Mucosa of descending colon (tissue), 3 donors: ENCODE results near the gene GOLM1. TPM values are rescaled to one million over a fixed set of nuclear protein-coding genes. Genes with fewer than 3 reads are reported as not detected.
A peak's percentile ranks its signal among the peaks of the same experiment; 100 is the strongest.

Experiments
- ATAC-seq: fragments of 200-7000 bp; cut with Tn5 transposase; one replicate; pipeline ENCODE4 v1.9.1; 2020; ENCODE audit warnings: mild to moderate bottlenecking, moderate library complexity
- DNase-seq, 3 donors: peaks; one replicate each; pipeline ENCODE4 v3.0.0-alpha.2; 2020
- H3K36me3 ChIP-seq: fragments of 200-600 bp; one replicate; pipeline ENCODE4 v1.8.0; 2021; ENCODE audit warnings: low read depth, mild to moderate bottlenecking
- H3K4me1 ChIP-seq: fragments of 200-600 bp; one replicate; pipeline ENCODE4 v1.8.0; 2021; ENCODE audit warnings: low read depth, mild to moderate bottlenecking
- H3K4me3 ChIP-seq: fragments of 200-600 bp; one replicate; pipeline ENCODE4 v1.8.0; 2021; ENCODE audit warnings: mild to moderate bottlenecking
- H3K9me3 ChIP-seq: fragments of 200-600 bp; one replicate; pipeline ENCODE4 v1.8.0; 2021; ENCODE audit warnings: mild to moderate bottlenecking
- intact Hi-C, 2 donors: fragments of 100-400 bp; cut with DNase I in 1 of 2; cut with micrococcal nuclease in 1 of 2; formaldehyde crosslinking; loops; one replicate each; pipeline versions ENCODE4 v1.11.0 to v1.11.1; 2022; cut with DNase I, micrococcal nuclease
- total RNA-seq, 3 donors: library from RNA; stranded (reverse); fragmentation: NEBNext Ultra II Directional in 2 of 3; extraction: Animal tissue kit (Norgen Biotek cat#: 25700) in 2 of 3; gene quantifications; one replicate each; pipeline versions ENCODE4 v1.2.1 to v1.2.4, GENCODE V29; 2021 to 2023
- TF ChIP-seq, protein P1 (sequence below): fragments of 200-600 bp; IDR thresholded peaks from one replicate; pipeline ENCODE4 v1.8.0; 2022; ENCODE audit warnings: antibody characterized with exemption, mild to moderate bottlenecking
- donor health status: DM: no; HTN: no; CAD: no; lungs with moderate emphysema.
- donor health status: DM: no; HTN: no; CAD: no.
- donor health status: DM: no; HTN: yes; CAD: no.

Gene GOLM1
- total RNA-seq, 3 donors from 2014 or later, result 172 to 414 (median 333) TPM

DNA sequence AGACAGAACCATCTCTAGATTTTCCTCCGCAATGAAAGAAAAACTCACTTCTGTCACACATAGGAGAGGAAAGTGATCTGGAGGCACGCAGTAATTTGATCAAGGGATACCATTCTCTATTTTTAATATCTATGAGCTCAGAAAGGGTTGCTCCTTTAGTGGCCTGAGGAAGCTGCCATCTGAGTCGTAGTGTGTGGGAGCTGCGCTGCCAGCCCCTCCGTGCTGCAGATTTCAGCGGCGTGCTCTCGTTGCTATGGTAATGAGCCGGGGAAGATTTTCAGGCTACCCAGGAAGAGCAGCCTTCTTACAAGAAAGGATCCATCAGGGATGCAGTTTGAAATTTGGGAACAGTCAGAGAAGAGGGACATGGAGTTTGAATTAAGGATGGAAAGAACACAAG, 17.1 kb upstream of the GOLM1 start:
- Histone ChIP-seq H3K4me1 (no peaks in the 10 kb centered on the region), H3K9me3 (no peaks in the 10 kb centered on the region), H3K36me3 (no peaks in the 10 kb centered on the region), H3K4me3 (no peak overlapping the region)
- ATAC-seq (no peak), DNase-seq (no peak)
- intact Hi-C loops, result no loop called here
- TF ChIP-seq, protein P1, sequence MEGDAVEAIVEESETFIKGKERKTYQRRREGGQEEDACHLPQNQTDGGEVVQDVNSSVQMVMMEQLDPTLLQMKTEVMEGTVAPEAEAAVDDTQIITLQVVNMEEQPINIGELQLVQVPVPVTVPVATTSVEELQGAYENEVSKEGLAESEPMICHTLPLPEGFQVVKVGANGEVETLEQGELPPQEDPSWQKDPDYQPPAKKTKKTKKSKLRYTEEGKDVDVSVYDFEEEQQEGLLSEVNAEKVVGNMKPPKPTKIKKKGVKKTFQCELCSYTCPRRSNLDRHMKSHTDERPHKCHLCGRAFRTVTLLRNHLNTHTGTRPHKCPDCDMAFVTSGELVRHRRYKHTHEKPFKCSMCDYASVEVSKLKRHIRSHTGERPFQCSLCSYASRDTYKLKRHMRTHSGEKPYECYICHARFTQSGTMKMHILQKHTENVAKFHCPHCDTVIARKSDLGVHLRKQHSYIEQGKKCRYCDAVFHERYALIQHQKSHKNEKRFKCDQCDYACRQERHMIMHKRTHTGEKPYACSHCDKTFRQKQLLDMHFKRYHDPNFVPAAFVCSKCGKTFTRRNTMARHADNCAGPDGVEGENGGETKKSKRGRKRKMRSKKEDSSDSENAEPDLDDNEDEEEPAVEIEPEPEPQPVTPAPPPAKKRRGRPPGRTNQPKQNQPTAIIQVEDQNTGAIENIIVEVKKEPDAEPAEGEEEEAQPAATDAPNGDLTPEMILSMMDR, result no peak

DNA sequence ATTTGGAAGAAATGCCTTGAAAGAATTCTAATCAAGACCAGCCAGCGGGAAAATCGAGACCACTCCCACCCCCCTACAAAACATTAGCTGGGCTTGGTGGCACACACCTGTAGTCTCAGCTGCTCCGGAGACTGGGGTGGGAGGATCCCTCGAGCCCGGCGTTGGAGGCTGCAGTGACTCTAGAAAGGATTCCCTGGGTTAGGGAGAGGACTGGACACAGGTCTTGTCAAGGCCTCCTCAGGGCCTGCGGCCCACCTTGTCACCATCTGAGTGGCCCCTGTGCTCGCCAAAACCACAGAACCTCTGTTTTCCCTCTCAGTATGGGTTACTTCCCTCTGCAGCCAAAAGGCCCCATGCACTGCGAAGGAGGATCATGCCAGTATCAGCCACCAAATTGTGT, 16.5 kb upstream of the GOLM1 start:
- Histone ChIP-seq H3K36me3 (no peaks in the 10 kb centered on the region), H3K9me3 (no peaks in the 10 kb centered on the region), H3K4me1 (no peaks in the 10 kb centered on the region), H3K4me3 (no peak overlapping the region)
- ATAC-seq, result no peak
- intact Hi-C loops, result no loop called here
- DNase-seq, result no peak
- TF ChIP-seq, protein P1, result no peak

DNA sequence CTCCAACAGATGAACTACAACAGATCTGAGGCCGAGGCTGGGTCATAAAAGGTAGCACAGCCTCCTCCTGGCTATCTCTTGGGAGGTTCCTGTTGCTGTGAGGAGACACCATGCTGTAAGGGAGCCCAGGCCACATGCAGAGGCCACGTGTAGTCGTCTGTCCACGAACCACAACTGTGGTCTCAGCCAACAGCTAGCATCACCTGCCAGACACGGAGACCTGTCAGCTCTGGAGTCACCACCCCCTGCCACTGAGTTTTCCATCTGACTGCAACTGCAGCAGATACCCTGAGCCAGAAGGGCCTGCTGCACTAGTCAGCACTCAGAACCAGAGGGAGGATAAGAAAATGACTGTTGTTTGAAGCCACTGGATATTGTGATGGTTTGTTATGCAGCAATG, 12.7 kb upstream of the GOLM1 start:
- Histone ChIP-seq H3K36me3 (no peaks in the 10 kb centered on the region), H3K4me3 (no peak overlapping the region), H3K9me3 (no peaks in the 10 kb centered on the region), H3K4me1 (no peaks in the 10 kb centered on the region)
- ATAC-seq (no peak), DNase-seq (no peak)
- intact Hi-C loops, result no loop called here
- TF ChIP-seq, protein P1, result no peak

DNA sequence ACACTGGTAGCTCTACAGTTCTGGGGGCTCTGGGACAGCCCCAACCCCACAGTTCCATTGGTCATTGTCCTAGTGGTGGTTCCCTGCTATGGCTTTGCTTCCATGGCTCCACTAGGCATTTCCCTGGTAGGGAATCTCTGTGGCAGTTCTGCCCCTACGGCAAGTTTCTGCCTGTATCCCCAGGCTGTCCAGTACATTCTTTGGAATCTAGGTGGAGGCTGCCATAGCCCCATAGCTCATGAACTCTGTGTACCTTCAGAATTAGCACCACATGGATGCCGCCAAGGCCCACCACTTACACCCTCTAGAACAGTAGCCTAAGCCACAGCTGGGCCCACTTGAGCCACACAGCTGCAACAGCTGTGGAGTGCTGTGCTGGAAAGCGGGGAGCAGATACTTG, 3.3 kb upstream of the GOLM1 start:
- Histone ChIP-seq H3K36me3 (no peaks in the 10 kb centered on the region), H3K4me1 (no peaks in the 10 kb centered on the region), H3K9me3 (no peaks in the 10 kb centered on the region), H3K4me3 (no peak overlapping the region)
- ATAC-seq (no peak), DNase-seq (no peak)
- TF ChIP-seq, protein P1, result no peak
- intact Hi-C loops, result no loop called here

DNA sequence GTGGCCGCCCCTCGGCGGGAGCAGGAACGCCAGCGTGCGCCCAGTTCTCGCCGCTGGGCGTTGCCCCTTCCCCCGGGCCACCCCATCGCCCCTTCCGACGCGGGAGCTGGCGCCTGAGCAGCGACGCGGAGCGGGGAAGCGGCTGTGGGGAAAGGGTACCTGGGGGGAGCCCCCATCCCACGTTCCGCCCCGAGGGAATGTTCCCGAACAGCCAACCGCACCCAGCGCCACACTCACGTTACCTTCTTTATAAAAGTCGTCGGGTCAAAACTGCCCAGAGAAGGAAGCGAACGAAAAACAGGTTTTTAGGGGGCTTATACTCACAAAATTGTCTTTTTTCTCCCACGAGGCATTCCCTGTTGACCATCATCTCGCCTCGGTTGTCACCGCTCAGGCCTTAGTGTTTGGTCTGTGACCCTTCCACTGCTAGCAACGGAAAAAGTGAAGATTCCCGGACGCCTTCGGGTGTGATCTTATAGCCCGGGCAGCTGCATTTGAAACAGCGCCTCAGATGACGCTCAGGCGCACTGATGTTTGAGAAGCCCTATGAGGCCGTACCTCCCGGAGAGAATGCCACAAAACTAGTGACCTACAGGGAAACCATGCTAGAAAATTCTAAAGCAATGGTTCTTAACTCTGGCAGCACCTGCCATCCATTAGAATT, 475 bp upstream of the GOLM1 start:
- no peaks in the 10 kb centered on the region for H3K36me3 ChIP-seq
- H3K4me1 ChIP-seq, result peaks cover 10% of the 10 kb centered on the region
- H3K9me3 ChIP-seq, result no peaks in the 10 kb centered on the region
- H3K4me3 ChIP-seq, result peak overlapping the region; percentile 48
- ATAC-seq (peak; percentile 77), DNase-seq (peak; percentile 74 to 81 (median 78))
- intact Hi-C loops, result no loop called here
- TF ChIP-seq, protein P1, result no peak
